A549 treated with RU486 at 1 μM for 4 hours (cell line): ENCODE measurements around the gene NME7. TPM values are rescaled to one million over a fixed set of nuclear protein-coding genes. Genes with fewer than 3 reads are reported as not detected.

ENCODE experiments used
- total RNA-seq: library from RNA; stranded (reverse); fragments of 200-300 nt; extraction: Qiagen RNA extraction; gene quantifications from 5 replicates; pipeline ENCODE4 v1.2.3, GENCODE V29; 2022; ENCODE audit warnings: low read depth

NME7 gene, protein sequence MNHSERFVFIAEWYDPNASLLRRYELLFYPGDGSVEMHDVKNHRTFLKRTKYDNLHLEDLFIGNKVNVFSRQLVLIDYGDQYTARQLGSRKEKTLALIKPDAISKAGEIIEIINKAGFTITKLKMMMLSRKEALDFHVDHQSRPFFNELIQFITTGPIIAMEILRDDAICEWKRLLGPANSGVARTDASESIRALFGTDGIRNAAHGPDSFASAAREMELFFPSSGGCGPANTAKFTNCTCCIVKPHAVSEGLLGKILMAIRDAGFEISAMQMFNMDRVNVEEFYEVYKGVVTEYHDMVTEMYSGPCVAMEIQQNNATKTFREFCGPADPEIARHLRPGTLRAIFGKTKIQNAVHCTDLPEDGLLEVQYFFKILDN
- total RNA-seq = 16.3 to 38.8 TPM (median 22.2 TPM) in 5 replicates

DNA sequence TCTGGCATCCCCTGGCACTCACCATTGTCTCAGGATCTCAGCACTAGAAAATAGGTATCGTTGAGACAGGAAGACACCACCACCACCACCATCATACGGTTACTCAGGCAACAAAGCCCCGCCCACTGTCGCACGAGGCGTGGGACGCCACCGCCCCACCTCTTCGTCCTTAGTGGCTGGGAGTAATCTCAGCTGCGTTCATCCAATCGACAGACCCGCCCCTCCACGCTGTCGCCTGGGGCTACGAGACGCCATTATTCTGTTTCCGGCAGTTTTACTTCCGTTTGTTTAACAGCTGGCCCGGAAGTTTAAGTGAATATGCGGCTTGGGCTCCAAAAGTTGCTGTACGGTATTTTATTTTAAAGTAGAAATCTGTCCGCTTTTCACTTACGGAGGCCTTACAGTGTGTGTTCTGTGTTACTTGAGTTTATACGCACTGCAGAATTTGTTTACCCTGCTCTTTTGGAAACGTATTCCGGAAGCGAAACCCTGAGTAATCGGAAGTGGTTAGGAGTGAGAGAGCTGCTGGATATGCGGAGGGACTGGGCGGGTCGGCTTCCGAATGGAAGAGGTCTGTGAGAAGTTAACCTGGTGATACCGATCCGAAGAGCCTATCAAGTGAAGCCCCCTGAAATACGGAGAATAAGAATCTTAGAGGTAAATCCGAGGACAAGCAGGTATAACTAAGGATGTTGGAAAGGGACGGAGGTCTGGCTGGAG, at the start of gene NME7, which contains the start of gene BLZF1:
TSS of gene NME7 (minus strand) at position 112 of the 720 bp plus-strand sequence. CDS start at position 25, 87 bp downstream.
TSS of gene BLZF1 (plus strand) at position 510 of the 720 bp plus-strand sequence. CDS start 1,328 bp downstream, outside the sequence.

DNA sequence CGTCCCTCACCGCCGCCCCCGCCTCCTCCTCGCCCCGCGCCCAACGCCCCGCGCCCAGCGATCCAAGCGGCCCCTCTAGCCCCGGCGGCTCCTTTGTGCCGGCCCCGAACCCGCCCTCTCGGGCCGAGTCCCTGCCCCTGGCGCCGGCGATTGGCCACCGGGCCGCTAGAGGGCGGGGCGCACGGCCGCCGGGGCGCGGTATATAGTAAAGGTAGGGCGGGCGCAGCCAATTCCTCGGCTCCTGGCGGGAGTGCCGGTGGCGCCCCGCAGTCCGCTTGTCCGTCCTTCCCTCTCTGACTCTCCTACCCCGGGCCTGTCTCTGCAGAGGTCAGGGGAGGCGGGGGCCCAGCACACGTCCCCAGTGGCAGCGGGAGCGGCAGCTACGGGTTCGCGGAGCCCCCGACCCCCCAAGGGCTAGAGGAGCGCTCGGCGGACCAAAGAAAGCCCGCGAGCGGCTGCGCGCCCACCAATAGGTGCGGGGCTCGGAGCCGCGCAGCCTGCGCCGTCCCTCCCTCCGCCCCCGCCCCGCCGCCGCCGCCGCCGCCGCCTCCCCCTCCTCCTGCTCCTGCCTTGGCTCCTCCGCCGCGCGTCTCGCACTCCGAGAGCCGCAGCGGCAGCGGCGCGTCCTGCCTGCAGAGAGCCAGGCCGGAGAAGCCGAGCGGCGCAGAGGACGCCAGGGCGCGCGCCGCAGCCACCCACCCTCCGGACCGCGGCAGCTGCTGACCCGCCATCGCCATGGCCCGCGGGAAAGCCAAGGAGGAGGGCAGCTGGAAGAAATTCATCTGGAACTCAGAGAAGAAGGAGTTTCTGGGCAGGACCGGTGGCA, 261.3 kb downstream of the NME7 start, which contains the start of gene ATP1B1:
TSS of gene ATP1B1 (plus strand) at position 596 of the 826 bp plus-strand sequence. CDS start at position 736, 140 bp downstream.

Other genes with a start within 250 kb of the NME7 start
- gene BLZF1, start 398 bp upstream of the NME7 start, total RNA-seq = 11.7 to 21.2 TPM (median 14.4 TPM) in 5 replicates
- 0.07 to 0.25 TPM (median 0.15 TPM) in 3 of 5 replicates, not detected in the others for gene CCDC181, start 59.7 kb upstream of the NME7 start, total RNA-seq
- gene SLC19A2, start 118.1 kb upstream of the NME7 start, total RNA-seq = 4.1 to 8.6 TPM (median 8.0 TPM) in 5 replicates
- 0.03 to 0.12 TPM (median 0.10 TPM) in 5 replicates for gene F5, start 218.7 kb upstream of the NME7 start, total RNA-seq